T-helper 2 cell treated with Interferon-gamma antibody and Interleukin-4, amounts not matched to agents 100 ng/mL and 5 ng/mL, for 36 hours (primary cell): ENCODE measurements around the gene TTC21A. TPM values are rescaled to one million over a fixed set of nuclear protein-coding genes. Genes with fewer than 3 reads are reported as not detected.

Experiments used
- intact Hi-C: fragments of 100-400 bp; cut with micrococcal nuclease; formaldehyde crosslinking; loops from one replicate; pipeline ENCODE4 v1.15.1; 2023
- total RNA-seq: library from RNA; stranded (reverse); gene quantifications from 2 replicates; pipeline ENCODE4 v1.2.3, GENCODE V29; 2022

TTC21A gene
- total RNA-seq, 1 donor from 2014 or later, result 1.7 TPM

DNA sequence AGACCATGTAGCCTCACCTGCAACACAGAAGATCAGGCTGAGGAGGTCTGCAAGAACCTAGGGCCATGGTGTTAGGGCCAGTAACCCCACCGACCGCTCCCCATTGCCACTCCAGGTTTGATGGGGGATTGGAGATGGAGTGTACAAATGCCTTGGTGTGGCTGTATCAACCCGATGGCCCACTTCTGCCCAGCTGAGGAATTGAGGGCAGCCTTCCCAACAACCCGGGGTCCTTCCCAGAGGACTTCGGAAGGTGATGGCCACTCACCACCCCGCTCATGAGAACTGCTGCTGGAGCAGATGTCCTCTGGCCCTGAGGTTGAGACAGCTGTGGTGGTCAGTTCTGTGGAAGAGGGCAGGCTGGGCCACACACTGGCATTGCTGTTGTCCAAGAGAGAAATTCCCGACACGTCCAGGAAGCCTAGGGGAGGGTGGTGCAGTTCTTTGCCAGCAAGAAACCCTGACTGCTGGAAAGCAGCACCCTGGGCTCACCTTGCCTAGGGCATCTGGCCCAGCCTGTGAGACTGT, 8.9 kb upstream of the TTC21A start:
- intact Hi-C loops, result no loop called here

DNA sequence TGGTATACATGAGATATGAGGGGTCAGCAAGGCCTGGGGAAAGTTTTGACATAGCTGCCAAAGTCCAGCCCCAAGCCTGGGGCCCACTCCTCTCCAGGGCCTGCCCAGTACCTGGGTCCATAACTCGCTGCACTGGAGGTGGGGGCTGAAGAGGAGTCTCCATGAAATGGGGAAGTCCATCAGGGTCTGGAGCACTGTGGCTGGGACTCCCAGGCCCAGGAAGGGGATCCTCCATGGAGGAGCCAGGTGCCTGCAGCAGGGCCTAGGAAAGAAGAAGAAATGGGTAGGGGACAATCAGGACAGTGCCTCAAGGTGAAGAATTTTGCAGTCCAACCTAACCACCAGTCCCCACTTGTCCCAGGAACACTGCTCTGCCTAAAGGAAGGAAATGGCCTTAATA, 8.2 kb upstream of the TTC21A start:
- intact Hi-C loops, result no loop called here

DNA sequence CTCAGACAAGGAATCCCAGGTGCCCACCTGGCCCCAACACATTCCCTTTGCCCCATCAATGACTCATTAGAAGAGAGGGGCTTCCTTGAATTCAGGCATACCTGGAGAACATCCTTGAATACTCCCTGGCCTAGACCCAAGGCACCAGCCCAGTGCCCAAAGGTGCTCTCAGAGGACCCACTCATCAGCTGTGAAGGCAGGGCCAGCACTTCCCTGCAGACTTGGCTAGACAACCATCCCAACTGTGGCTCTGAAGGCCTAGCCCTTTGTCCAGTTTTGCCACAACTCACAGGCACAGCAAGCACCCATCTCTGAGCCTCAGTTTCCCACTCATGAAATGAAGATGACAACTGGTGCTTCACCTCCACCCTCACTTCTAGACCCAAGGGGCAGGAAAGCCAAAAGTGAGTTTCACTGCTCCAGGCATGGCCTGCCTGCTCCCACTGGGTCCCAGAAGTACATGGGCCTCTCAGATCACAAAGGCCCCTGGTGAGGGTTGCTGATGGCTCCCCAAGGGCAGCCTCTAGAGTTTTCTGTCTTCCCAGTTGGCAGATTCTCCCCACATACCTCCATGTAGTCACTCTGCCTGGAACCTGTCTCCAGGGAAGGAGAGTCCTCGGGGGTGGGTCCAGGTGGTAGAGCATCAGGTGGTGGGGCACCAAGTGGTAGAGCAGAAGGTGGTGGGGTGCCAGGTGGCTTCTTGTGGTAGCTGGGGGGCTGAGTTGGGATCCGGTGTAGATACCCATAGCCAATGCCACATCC, 7.6 kb upstream of the TTC21A start:
- intact Hi-C loops, result no loop called here

DNA sequence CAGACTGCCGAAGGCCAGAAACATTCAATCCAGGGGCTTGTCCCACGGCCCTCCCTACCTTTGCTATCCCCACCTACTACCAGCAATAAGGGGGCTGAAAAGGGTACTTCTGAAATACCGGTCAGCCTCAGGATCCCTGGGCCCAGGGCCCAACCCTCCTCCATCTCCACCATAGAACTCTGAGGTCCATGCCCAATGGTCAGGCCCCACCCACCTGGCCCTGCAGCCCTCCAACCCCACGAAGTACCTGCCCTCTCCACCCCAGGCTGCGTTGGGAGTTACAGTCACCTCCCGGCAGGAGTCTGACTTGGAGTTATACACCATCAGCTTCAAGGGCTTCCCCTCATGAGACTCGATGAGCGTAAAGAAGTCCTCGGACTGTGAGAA, 7.0 kb upstream of the TTC21A start:
- intact Hi-C loops, result no loop called here

DNA sequence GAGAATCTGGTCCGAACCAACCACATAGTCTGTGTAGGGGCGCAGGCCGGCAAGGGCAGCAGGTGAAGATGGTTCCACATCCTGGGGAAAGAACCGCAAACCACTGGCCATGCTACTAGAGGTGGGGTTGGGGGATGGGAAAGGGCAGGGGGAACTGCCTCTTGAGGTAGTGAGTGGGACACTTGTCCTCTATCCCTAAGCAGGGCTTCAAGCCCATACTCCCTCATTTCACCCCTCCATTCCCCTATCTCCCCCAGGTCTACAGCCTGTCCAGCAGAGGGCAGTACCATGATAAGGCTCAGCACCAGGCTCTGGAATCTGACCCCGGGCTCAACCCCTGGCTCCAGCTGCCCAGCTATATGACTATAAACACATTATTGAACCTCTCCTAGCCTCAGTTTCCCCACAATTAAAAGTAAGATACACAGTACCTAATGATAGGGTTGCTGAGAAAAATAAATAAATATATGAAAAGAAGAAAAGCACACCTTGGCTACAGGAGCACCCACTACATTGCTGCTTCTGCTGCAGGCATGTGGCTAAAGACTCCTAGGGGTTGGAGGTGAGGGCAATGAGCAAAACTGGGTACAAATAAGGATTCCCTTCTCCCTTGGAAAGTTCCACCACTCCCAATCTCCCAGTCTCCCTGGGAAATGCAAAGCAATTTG, 6.3 kb upstream of the TTC21A start:
- intact Hi-C loops, result loop anchor here (1.0 kb wide), 1 partner anchor 187 kb away; no protein-coding TSS in a partner anchor

DNA sequence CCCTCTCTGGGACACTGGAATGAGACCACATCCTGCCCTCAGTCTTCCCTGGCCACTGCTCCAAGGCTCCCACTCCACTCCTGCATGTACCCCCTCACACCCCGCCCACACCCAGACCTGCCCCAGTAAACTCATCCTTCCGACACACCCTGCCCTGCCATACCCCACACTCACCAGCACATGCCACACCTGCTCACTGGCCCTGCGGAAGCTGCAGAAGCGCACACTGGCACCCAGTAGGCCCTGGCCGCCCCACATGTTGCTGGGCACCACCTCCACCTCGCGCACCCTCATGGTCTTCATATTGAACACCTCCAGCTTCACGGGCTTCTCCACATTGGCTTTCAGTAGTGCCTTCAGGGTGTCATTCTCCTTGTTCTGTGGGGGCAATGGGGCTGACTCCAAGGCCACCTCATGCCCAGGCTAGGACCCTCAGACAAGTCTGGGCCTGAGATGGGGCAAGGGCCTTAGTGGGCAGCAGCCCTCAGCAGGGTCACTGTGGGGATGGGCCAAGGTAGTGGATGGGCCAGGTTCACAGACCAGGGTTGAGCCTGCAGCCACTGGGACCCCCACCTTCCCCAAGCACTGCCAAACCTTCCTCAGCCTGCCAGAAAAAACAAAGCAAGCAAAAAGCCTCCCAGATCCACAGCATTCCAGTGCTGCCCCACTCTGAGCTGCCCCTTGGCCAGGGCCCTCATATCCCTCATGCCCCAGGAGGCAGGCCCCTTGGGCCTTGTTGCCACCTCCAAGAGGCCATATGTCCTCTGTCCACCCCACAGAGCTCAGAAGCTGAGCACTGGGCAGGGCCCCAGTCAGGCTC, 4.8 kb upstream of the TTC21A start:
- intact Hi-C loops, result no loop called here

DNA sequence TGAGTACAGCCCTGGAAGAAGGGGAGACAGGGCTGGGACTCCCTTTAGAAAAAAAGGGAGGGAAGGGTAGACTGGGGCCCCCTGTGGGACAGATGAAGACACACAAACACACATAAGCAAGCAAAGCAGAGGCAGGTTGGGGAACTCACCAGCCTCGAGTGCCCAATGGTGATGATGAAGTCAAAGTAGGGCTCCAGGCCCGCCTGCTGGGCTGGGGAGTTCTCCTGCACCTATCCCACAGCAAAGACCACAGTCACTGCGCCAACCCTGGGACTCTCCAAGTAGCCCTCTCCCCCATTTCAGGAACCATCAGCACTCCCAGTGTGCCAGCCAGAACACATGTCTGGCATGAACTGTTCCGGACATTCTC, 4.2 kb upstream of the TTC21A start:
- intact Hi-C loops, result no loop called here

DNA sequence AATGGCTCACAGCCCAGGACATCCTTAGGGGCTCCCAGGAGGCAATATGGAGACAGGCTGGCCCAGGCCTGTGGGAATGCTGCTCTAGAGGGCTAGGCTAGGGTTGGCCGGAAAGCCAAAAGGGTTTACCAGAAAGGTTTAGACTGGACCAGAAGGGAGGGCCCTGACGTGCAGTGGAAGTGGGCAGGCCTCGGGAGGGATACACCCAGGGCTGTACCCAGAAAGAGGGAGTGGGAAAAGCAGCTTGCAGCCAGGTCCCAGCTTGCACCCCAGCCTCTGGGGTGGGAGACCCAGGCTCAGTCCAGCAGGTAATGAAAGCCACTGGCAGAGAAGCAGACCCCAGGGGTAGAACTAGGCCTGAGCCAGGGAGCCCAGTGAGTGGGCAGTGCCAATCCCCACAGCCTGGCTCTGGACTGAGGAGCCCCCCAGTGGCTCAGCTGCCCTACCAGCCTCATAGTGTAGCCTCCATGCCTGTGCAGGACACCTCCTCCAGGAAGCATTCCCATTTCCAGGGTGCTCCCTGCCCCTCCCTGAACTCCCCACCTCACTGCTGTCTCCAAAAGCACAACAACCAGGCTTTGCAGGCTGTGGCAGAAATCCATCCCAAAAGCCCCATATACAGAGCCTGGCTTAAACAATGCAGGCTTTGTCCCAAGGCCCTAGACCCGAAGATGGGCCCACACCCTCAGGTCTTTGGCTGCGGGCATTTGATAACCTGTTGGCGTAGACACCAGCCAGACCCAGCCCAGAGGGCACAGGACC, 3.5 kb upstream of the TTC21A start:
- intact Hi-C loops, result no loop called here

DNA sequence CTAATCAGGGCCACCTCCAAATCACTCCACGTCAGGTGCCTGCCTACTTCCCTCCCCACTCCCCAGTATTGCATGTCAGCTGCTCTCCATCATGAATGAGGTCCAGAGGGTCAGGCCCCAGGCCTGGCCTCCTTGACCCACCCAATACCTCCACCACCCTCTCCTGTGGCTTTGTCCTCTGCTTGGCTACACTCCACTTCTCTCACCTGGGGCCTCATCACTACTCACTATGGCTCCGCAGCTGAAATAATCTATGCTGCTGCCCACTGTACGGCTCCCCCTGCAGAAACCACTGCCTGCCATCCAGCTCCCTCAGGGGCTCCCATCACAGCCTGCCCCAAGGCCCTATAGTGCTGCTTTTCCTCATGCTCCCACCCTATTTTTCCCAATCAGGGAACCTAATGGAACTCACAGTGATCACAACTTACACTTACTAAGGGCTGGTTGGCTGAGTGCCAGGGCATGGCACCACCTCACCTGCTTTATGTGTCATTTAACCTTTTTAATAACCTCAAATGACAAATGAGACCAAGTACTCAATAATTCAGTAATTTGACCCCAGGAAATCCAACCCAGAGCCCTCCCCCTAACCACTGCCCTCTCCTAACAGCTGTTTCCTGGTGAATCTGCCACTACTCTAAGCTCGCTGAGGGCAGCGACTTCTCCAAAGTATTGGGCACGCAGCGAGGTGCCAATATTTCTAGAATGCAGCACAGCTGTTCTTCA, 2.4 kb upstream of the TTC21A start:
- intact Hi-C loops, result no loop called here

DNA sequence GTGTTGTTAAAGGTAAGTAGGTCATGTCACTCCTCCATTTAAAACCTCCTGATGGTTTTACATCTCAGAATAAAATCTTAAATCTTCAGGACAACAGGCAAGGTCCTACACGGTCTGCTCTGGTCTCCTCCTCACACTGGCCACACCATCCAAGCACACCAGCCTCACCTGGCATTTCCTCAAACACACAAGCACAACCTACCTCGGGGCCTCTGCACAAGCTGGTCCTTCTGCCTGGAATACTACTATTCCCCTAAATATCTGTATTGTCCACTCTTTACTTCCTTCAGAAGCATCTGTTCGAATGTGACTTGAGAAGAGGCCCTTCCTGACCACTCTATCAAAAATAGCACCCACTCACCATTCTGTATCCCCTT, 1.8 kb upstream of the TTC21A start:
- intact Hi-C loops, result loop anchor here (2.0 kb wide), 3 partner anchors 53 to 277 kb away; partner anchors contain the start of genes SLC25A38 and WDR48

DNA sequence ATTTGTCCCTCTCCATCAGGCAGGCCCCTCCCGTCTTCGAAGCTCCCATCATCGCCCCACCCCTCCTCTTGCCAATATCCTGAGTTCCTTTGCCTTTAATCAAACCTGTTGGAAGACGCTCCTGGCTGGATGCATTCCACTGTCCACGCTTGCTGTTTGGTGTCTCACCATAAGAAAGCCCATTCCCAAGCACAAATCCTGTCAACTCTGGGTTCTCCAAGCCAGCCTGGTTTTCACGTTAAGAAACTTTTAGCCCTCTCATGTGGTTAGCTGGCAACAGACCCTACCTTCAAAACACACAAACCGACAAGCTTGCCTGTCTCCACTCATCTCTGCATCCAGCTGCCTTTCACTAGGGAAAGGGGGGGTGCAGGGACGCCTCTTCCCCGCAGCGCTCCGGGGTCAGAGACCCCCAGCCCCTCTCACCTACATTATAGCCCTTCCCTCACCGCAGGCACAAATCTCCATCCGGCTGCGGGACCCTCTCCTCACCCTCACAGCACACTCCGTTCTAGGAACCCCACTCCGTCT, 1.1 kb upstream of the TTC21A start:
- intact Hi-C loops, result loop anchor here (2.0 kb wide), 3 partner anchors 54 to 276 kb away; partner anchors contain the start of genes SLC25A38 and WDR48

DNA sequence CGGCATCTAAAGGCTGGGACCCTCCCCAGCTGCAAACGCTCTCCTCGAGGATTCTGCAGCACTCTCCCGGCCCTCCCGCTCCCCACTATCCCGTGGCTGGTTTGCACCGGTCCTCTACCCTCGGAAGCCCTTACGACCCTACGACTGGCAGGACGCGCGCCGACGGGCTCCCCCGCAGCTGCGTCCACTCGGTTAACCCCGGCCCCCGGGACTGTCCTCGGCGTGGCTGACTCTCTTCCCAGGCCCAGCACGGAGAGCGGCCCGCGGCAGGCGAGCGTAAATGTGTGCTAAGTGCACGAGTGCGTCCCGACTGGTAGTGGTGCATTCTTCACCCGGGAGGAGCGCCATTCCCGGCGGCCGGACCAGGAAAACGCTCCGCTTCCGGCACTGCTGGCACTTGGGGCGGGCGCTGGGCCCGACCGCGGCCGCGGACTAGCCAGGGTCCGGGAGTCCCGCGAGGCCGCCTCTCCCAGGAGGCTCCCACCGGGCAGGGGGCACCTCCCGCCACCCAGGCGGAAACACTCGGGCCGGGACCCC, 561 bp upstream of the TTC21A start:
- intact Hi-C loops, result loop anchor here (1.0 to 2.0 kb wide), 4 partner anchors 41 to 276 kb away; partner anchors contain the start of genes SLC25A38 and WDR48

DNA sequence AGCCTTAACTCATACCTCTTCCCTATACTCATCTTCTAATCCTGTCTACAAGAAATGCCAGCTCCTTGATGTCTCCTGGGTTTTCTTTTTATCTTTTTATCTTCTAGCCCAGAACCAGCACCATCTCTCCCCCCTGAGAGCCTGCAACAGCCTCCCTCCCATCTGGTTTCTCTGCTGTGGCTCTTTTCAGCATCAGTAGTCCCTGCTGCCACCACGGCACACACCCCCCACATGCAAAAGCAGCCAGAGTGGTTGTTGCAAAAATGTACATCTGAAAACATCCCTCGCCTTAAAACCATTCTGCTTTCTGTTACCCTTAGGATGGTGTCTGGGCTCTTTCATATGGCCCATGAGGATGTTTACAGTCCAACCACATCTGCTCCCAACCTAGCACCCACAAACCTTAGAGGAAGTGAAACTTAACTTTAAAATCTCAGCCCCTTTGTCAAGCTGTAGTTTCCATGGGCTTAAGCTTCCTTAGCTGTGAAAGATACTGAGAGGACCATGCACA, 775 bp downstream of the TTC21A start:
- intact Hi-C loops, result loop anchor here (2.0 kb wide), 2 partner anchors 181 to 299 kb away; partner anchors contain the start of gene RPSA

DNA sequence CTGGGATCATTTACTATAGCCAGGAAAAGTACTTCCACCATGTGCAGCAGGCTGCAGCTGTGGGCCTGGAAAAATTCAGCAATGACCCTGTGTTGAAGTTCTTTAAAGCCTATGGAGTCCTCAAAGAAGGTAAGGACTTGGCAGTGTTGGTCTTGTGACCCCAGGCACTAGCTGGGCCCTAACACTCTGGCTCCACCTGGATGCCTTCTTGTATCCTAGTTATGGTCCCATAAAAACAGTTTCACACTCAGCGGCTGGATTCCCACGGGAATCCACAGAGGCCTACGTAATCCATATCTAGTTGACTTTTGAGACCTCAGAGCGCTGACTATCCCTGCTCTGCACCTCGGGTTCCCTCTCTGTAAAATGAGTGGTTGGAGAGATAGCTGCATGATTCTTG, 1.6 kb downstream of the TTC21A start:
- intact Hi-C loops, result loop anchor here (2.0 kb wide), 2 partner anchors 180 to 298 kb away; partner anchors contain the start of gene RPSA

DNA sequence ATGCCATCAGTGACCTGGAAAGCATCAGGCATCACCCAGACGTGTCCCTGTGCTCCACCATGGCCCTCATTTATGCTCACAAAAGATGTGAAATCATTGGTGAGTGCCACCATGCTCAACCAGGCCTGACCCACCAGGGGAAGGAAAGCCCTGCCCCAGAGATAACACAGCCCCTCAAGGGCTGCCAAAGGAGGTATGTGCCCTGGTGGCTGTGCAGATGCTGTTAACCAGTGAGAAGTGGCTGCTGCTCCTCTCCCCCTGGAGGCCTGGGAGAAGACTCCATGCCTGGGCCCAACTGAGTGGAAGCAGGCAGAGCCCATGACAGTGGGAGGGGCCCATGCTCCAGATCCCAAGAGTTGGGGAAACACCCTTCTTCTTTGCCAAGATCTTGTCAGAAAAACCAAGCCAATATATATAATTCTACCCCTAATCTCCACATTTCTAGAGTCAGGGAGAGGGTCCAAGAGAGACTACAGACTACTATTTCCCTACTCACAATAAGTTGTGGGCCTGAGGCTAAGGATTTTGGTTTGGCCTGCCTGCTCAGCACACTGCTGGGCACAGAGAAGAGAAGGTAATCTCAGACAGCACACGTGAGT, 2.7 kb downstream of the TTC21A start:
- intact Hi-C loops, result no loop called here

DNA sequence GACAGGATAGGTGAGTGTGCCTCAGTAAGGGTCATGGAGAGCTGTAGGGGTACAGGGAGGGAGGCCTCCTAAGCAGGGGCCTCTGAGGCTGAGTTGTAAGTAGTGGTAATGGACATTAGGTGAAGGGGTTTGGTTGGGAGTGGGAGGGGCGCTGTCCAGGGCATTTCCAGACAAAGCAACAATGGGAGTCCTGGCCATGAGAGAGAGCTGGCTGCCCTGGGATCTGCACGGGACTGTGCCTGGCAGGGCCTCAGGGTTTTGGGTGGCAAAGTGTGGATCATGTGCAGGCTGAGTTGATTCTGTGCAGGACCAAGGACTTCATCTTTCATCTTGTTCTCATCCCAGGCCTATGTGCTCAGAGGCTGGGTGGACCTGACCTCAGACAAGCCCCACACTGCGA, 4.6 kb downstream of the TTC21A start:
- intact Hi-C loops, result no loop called here

DNA sequence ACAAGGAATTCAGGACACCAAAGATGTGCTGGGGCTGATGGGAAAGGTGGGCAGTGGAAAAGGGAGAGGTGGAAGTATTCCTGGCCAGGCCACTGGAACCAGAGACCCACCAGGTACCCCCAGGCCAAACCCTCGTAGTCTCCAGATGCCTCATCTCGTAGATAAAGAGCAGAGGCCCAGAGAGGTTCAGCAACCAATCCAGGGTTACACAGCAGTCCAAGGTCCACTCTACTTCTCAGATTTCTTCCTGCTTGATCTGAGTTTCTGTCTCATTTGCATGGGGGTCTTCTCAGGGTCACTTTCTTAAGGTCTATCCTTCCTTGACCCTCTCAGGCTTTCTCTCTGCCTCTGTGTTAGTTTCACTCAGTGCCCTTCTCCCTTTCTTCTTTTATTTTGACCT, 5.1 kb downstream of the TTC21A start:
- intact Hi-C loops, result no loop called here

DNA sequence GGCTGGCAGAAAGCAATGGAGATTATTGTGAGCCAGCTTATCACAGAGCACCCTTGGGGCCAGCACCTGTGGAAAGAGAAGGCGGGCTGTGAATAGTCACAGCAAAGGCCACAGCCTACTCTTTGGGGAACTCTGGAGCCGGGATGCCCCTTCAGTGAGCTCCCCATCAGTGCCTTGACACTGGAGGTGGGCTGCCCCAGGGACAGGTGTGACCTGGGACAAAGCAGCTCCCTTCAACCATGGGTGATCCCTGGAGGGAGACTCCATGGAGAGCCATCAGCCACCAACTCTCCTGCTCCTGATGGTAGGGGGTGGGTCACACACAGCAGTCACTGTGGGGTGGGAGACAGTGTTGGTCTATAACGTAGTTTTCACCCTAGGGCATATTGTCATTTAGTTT, 5.8 kb downstream of the TTC21A start:
- intact Hi-C loops, result no loop called here

DNA sequence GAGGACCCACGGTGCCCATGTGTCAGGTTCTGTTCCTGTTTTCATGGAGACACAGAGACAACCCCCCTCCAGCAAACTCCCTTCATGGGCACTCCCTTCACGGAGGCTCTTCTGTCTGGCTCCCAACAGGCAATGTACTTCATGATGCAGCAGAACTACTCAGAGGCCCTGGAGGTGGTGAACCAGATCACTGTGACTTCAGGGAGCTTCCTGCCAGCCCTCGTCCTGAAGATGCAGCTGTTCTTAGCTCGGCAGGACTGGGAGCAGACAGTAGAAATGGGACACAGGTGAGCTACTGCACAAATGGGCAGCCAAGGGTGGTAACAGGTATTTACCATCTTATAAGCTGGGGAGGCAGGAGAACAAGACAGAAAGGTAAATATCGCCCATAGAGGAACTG, 7.0 kb downstream of the TTC21A start:
- intact Hi-C loops, result no loop called here
